Subcutaneous adipose tissue (tissue), 4 donors: ENCODE results near the gene SMCO2. TPM values are rescaled to one million over a fixed set of nuclear protein-coding genes. Genes with fewer than 3 reads are reported as not detected.

Experiments
- total RNA-seq, 4 donors: library from RNA; depleted of rRNA; stranded (reverse); fragments of >200 nt; gene quantifications; one replicate each; pipeline ENCODE4 v1.1.0, GENCODE V29; 2016
- TF ChIP-seq, protein P1 (sequence below): fragments of 450-650 bp; IDR thresholded peaks from one replicate; pipeline ENCODE4 v1.5.1; 2016; ENCODE audit warnings: low read depth, mild to moderate bottlenecking, control low read depth, antibody characterized with exemption, moderate library complexity

Gene SMCO2
- total RNA-seq, 4 donors from 2014 or later = 0.34 TPM; not detected in 3

DNA sequence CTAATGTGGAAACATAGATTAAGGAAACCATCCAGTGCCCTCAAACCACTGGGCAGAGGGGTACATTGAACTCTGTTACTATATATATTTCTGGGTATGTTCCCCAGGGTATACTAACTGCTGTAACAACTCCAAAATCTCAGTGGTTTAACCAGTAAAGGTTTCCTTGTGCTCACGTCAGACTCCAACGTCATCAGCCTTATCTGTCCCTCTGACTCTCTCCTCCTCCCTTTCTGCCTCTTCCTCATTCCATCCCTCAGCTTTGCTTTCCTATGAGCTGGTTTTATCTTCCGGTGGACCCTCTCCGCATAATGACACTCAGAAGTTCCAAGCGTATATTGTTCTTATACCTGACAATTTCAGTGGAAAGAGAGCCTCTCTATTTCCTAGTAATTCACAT, 21.2 kb upstream of the SMCO2 start:
- TF ChIP-seq, protein P1, sequence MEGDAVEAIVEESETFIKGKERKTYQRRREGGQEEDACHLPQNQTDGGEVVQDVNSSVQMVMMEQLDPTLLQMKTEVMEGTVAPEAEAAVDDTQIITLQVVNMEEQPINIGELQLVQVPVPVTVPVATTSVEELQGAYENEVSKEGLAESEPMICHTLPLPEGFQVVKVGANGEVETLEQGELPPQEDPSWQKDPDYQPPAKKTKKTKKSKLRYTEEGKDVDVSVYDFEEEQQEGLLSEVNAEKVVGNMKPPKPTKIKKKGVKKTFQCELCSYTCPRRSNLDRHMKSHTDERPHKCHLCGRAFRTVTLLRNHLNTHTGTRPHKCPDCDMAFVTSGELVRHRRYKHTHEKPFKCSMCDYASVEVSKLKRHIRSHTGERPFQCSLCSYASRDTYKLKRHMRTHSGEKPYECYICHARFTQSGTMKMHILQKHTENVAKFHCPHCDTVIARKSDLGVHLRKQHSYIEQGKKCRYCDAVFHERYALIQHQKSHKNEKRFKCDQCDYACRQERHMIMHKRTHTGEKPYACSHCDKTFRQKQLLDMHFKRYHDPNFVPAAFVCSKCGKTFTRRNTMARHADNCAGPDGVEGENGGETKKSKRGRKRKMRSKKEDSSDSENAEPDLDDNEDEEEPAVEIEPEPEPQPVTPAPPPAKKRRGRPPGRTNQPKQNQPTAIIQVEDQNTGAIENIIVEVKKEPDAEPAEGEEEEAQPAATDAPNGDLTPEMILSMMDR = no peak

DNA sequence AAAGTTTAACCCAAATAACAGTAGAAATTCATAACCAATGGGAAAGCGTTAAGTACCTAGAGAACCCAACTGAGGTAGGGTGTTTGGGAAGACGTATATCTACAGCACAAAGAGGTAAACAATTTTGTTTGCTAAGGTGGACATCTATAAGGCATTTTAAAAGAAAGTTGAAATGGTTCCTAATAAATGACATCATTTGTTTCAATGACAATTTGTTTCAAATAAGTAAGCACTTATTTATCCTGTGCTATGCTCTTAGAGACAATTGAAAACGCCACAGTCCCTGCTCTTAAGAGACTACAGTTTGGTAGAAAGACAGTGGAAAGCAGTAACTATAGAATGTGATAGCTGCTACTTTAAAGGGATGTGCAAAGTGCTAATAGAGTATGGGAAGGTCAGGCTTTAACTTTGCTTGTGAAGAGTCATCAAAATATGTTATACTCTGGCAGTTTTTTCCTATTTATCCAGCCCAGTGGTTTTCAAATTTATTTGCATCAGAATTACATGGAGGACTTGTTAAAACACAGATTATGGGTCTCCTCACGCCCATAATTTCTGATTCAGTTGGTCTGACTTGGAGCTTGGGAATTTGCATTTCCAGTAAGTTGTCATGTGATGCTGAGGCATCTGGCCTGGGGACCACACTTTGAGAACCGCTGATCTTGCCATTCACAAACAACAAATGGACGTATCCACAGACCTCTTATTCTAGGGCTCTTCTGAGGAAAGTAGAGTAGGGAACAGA, 19.6 kb upstream of the SMCO2 start:
- TF ChIP-seq, protein P1 = no peak

DNA sequence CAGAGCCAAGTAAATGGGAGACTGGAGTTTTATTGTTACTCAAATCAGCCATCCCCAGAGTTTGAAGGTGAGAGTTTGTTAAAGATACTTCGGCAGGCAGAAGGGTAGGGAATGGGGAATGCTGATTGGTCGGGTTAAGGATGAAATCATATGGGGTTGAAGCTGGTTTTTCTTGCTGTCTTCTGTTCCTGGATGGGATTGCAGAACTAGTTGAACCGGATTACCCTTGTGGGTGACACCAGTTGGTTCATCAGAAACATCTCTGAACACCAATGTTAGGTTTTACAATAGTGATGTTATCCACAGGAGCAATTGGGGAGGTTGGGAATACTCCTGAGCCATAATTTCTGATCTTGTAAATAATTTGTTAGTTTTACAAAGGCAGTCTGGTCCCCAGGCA, 18.7 kb upstream of the SMCO2 start:
- TF ChIP-seq, protein P1 = no peak

DNA sequence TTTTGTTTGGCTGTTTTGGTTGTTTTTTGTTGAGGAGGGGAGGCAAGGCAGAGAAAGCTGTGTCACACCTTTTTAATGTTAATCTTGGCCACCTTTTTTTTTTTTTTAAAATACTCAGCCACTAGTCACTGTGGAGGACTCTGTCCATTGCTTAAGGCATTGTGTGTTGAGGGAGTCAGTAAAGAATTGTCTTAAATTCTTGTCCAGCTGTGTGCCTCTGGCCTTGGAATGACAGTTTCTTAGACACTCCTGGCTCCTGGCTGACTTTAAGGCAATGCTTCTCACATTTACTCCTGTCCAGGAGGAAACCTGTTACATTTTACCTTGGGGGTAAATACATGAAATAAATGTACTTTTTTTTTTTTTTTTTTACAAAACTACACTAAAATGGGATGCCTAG, 18.1 kb upstream of the SMCO2 start:
- TF ChIP-seq, protein P1 = no peak

DNA sequence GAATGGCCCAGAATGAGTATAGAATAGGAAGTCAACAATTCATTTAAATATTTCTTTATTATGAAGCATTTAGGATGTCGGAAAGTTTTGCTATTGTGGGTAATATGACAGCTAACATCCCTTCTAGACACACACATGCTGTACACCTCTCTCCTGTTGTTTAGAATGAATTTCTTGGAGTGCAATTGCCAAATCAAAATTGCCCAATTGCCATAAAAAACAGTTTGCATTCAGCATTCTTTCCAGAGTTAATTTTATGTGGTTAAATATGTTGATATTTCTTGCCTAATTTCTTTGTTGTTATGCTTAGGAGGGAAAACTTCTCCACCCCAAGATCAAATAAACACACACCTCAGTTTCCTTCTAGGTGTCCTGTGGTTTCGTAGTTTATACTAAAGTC, 16.9 kb upstream of the SMCO2 start:
- TF ChIP-seq, protein P1 = no peak

DNA sequence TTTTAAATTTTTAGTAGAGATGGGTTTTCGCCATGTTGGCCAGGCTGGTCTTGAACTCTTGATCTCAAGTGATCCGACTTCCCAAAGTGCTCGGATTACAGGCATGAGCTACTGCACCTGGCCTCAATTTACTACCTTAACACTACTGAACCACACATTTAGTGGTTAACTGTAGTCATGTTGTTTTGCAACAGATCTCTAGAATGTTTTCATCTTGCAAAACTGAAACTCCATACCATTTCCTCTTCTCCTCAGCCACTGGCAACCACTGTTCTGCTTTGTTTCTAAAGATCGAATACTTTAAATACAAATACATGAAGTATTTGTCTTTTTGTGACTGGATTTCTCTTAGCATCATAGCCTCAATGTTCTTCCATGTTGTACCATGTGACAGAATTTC, 15.4 kb upstream of the SMCO2 start:
- TF ChIP-seq, protein P1 = no peak

DNA sequence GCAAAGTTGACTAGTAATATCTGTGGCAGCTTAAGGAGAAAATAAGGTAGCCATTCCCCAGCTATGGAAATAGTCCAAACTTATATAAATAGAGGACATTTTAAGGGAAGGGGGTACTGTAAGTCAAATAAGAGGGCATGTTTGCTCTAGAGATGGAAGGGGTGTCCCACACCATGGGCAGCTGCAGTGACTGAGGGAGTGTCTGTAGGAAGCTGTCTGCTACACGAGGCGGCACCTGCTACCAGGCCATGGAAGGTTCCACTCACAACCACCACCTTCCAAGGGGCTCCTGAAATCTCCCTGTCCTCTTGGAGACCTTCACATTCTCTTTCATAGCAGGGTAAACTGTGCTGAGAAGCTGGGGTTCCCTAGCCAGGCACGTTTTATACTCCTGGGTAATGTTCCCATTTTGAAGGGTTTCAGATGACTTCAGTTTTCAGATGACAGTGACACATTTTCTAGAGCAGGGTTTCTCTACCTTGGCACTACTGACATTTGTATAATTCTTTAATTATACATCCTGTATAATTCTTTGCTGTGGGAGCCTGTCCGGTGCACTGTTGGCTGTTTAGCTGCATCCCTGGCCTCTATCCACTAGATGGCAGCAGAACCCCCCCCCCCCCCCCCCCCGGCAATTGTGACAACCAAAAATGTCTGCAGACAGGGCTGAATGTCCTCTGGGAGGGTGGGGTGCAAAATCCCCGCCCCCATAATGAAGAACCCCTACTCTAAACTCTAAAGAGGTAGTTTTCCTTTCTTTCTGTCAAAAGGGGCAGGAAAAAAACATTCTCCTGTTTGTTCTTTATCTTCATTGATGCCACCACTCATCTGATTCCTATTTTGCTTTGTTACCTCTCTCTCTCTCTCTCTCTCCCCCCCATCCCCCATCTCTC, 11.6 kb upstream of the SMCO2 start:
- TF ChIP-seq, protein P1 = no peak
